ENCODE data around the gene USF3. TPM values are rescaled to one million over a fixed set of nuclear protein-coding genes. Genes with fewer than 3 reads are reported as not detected.

The USF3 gene
- total and polyA plus RNA-seq, 2 experiments from 2014 or later = 10.1 to 23.5 TPM

GRCh38 chr3:113677737-113678136 is 18.7 kb downstream of the USF3 start (continued):
- TF ChIP-seq CTCF (conservative IDR thresholded peaks at IDR 0.05; ENCODE audit: low read depth in 2 of 2) (no peak), JUNB (IDR thresholded peaks at IDR 0.05; ENCODE audit: unreplicated experiment) (no peak), NANOG (IDR thresholded peaks at IDR 0.05; ENCODE audit: borderline replicate concordance) (no peak)

- Histone ChIP-seq H3K79me2 (replicated peaks; ENCODE audit: insufficient read depth) (peaks cover 7% of the 10 kb centered on the region), H3F3A (replicated peaks; ENCODE audit: low read depth) (no peaks in the 10 kb centered on the region), H3K27me3 (ENCODE audit: insufficient read depth) (no peaks in the 10 kb centered on the region), H3K27ac (ENCODE audit: low read depth) (0 out of 2 replicates have a peak overlapping the region, but pooled peaks have one; percentile 18), H3K4me1 (ENCODE audit: insufficient read depth) (peaks cover 12% of the 10 kb centered on the region), H3K36me3 (ENCODE audit: insufficient read depth) (no peaks in the 10 kb centered on the region), H3K9me2 (ENCODE audit: insufficient read depth) (no peaks in the 10 kb centered on the region), H3K4me3 (no peak overlapping the region), H4K20me1 (replicated peaks; ENCODE audit: insufficient read depth) (no peaks in the 10 kb centered on the region), H3K4me2 (no peak overlapping the region), H2AFZ (no peak overlapping the region)
- Mint-ChIP-seq H3K27ac (no peak overlapping the region), H3K4me1 (peaks cover 11% of the 10 kb centered on the region), H3K9me3 (0 out of 3 replicates have a peak, but pooled peaks cover 2% of the 10 kb centered on the region), H3K27me3 (ENCODE audit: insufficient read depth, low read depth, poor library complexity) (no peaks in the 10 kb centered on the region), H3K36me3 (ENCODE audit: low read depth) (peaks cover 29% of the 10 kb centered on the region; the same call in 2 of the 3 replicates), H3K4me3 (no peak overlapping the region)
- ATAC-seq (no peak), DNase-seq (ENCODE audit: low spot score) (no peak)
- TF ChIP-seq CREB1 (CRISPR knock-in tag; IDR thresholded peaks at IDR 0.05; ENCODE audit: low read depth) = no peak
Measured at GRCh38 chr3:113676261-113676660, 20.2 kb downstream of the USF3 start.

- Histone ChIP-seq H3K4me3 (no peak overlapping the region), H3K27ac (ENCODE audit: low read depth) (no peak overlapping the region), H3K79me2 (replicated peaks; ENCODE audit: insufficient read depth) (no peaks in the 10 kb centered on the region; the same call in 1 of the 2 replicates), H2AFZ (no peak overlapping the region), H3K9me2 (ENCODE audit: insufficient read depth) (no peaks in the 10 kb centered on the region), H3K36me3 (ENCODE audit: insufficient read depth) (no peaks in the 10 kb centered on the region), H4K20me1 (replicated peaks; ENCODE audit: insufficient read depth) (no peaks in the 10 kb centered on the region), H3F3A (replicated peaks; ENCODE audit: low read depth) (no peaks in the 10 kb centered on the region), H3K4me1 (ENCODE audit: insufficient read depth) (peaks cover 12% of the 10 kb centered on the region), H3K27me3 (ENCODE audit: insufficient read depth) (no peaks in the 10 kb centered on the region), H3K4me2 (no peak overlapping the region)
- ATAC-seq = no peak
- H3K36me3 Mint-ChIP-seq (ENCODE audit: low read depth) = peaks cover 20% of the 10 kb centered on the region; the same call in 2 of the 3 replicates
- no peaks in the 10 kb centered on the region for H3K27me3 Mint-ChIP-seq (ENCODE audit: insufficient read depth, low read depth, poor library complexity)
- no peak overlapping the region for H3K4me3 Mint-ChIP-seq
- no peaks in the 10 kb centered on the region for H3K9me3 Mint-ChIP-seq
- peaks cover 17% of the 10 kb centered on the region for H3K4me1 Mint-ChIP-seq
- no peak for DNase-seq (ENCODE audit: low spot score)
- no peak overlapping the region for H3K27ac Mint-ChIP-seq
- TF ChIP-seq REST (IDR thresholded peaks at IDR 0.05; ENCODE audit: unreplicated experiment) (no peak), CREB1 (CRISPR knock-in tag; IDR thresholded peaks at IDR 0.05; ENCODE audit: low read depth) (no peak), CTCF (conservative IDR thresholded peaks at IDR 0.05; ENCODE audit: low read depth in 2 of 2) (no peak), ZNF114 (CRISPR knock-in tag; IDR thresholded peaks at IDR 0.05) (no peak), EZH2phosphoT487 (IDR thresholded peaks at IDR 0.05; ENCODE audit: unreplicated experiment) (no peak), NANOG (IDR thresholded peaks at IDR 0.05; ENCODE audit: borderline replicate concordance) (no peak), POLR2AphosphoS5 (IDR thresholded peaks at IDR 0.05; ENCODE audit: low read depth) (no peak), ZNF331 (CRISPR knock-in tag; IDR thresholded peaks at IDR 0.05; ENCODE audit: low read depth) (no peak), EZH2 (IDR thresholded peaks at IDR 0.05; ENCODE audit: low read depth, unreplicated experiment) (no peak), JUNB (IDR thresholded peaks at IDR 0.05; ENCODE audit: unreplicated experiment) (no peak)
Measured at GRCh38 chr3:113673593-113673992, 22.8 kb downstream of the USF3 start.
